Measurements from ENCODE around the gene CDKAL1.

Gene CDKAL1

GRCh38 chr6:20709451-20709850 is 175.2 kb downstream of the CDKAL1 start:
- DNase-seq (ENCODE audit: low spot score) (no peak), ATAC-seq (ENCODE audit: low read depth) (no peak)
- TF ChIP-seq CTCF (IDR thresholded peaks at IDR 0.05; ENCODE audit: poor library complexity, severe bottlenecking) = no peak
- Histone ChIP-seq H3K36me3 (ENCODE audit: low read depth) (no peaks in the 10 kb centered on the region), H3K9me3 (ENCODE audit: severe bottlenecking) (no peaks in the 10 kb centered on the region), H3K27ac (ENCODE audit: poor library complexity, severe bottlenecking) (no peak overlapping the region), H3K4me3 (ENCODE audit: severe bottlenecking) (no peak overlapping the region), H3K4me1 (ENCODE audit: insufficient read depth, poor library complexity, severe bottlenecking) (peaks cover 24% of the 10 kb centered on the region), H3K27me3 (ENCODE audit: insufficient read depth, poor library complexity, severe bottlenecking) (no peaks in the 10 kb centered on the region)

DNA sequence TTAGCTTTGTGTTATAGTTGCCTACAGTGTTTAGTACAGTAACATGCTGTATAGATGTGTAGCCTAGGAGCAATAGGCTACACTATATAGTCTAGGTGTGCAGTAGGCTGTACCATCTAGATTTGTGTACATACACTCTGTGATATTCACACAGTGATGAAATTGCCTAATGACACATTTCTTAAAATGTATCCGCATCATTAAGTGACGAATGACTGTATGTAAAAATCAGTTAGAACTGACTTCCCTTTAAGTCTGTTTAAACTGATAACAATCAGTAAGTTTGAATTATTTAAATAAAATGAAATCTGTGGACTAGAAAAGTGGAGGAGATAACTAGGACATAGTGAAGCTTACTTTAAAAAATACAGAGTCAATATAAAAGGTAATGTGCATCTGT is 176.1 kb downstream of the CDKAL1 start:
- H3K36me3 ChIP-seq (ENCODE audit: low read depth) = no peaks in the 10 kb centered on the region
- TF ChIP-seq CTCF (IDR thresholded peaks at IDR 0.05; ENCODE audit: poor library complexity, severe bottlenecking) = no peak
- no peaks in the 10 kb centered on the region for H3K9me3 ChIP-seq (ENCODE audit: severe bottlenecking)
- no peak overlapping the region for H3K27ac ChIP-seq (ENCODE audit: poor library complexity, severe bottlenecking)
- DNase-seq (ENCODE audit: low spot score) (no peak), ATAC-seq (ENCODE audit: low read depth) (no peak)
- no peak overlapping the region for H3K4me3 ChIP-seq (ENCODE audit: severe bottlenecking)
- no peaks in the 10 kb centered on the region for H3K27me3 ChIP-seq (ENCODE audit: insufficient read depth, poor library complexity, severe bottlenecking)
- peaks cover 24% of the 10 kb centered on the region for H3K4me1 ChIP-seq (ENCODE audit: insufficient read depth, poor library complexity, severe bottlenecking)

- TF ChIP-seq CTCF (IDR thresholded peaks at IDR 0.05; ENCODE audit: poor library complexity, severe bottlenecking) = no peak
- peaks cover 24% of the 10 kb centered on the region for H3K4me1 ChIP-seq (ENCODE audit: insufficient read depth, poor library complexity, severe bottlenecking)
- H3K27ac ChIP-seq (ENCODE audit: poor library complexity, severe bottlenecking) = peak overlapping the region; percentile 55
- no peaks in the 10 kb centered on the region for H3K9me3 ChIP-seq (ENCODE audit: severe bottlenecking)
- peak; percentile 58 for ATAC-seq (ENCODE audit: low read depth)
- H3K27me3 ChIP-seq (ENCODE audit: insufficient read depth, poor library complexity, severe bottlenecking) = no peaks in the 10 kb centered on the region
- no peaks in the 10 kb centered on the region for H3K36me3 ChIP-seq (ENCODE audit: low read depth)
- H3K4me3 ChIP-seq (ENCODE audit: severe bottlenecking) = no peak overlapping the region
- no peak for DNase-seq (ENCODE audit: low spot score)
Observed at GRCh38 chr6:20711518-20711917, 177.3 kb downstream of the CDKAL1 start.

DNA sequence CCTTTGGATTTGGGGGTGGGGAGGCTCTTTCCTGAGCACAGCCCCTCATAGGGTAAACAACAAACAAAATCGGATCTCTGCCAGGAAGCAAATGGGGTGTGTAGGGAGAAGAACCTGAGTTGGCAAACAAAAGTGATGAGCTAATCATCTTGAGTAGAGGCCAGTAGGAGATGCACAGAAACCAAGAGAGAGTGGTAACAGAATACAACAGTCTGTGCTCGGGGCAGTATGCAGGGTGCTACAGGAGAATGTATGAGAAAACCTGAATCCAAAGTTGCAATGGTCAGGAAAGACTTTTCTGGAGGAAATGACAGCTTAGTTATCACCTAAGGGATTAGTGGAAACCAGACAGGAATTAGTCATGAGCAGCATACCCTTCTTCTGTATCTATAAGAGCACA is 177.8 kb downstream of the CDKAL1 start:
- H3K4me1 ChIP-seq (ENCODE audit: insufficient read depth, poor library complexity, severe bottlenecking) = peaks cover 24% of the 10 kb centered on the region
- no peaks in the 10 kb centered on the region for H3K9me3 ChIP-seq (ENCODE audit: severe bottlenecking)
- no peak for TF ChIP-seq CTCF (IDR thresholded peaks at IDR 0.05; ENCODE audit: poor library complexity, severe bottlenecking)
- peak overlapping the region; percentile 55 for H3K27ac ChIP-seq (ENCODE audit: poor library complexity, severe bottlenecking)
- DNase-seq (ENCODE audit: low spot score) (no peak), ATAC-seq (ENCODE audit: low read depth) (peak; percentile 77)
- H3K27me3 ChIP-seq (ENCODE audit: insufficient read depth, poor library complexity, severe bottlenecking) = no peaks in the 10 kb centered on the region
- no peak overlapping the region for H3K4me3 ChIP-seq (ENCODE audit: severe bottlenecking)
- H3K36me3 ChIP-seq (ENCODE audit: low read depth) = no peaks in the 10 kb centered on the region

DNA sequence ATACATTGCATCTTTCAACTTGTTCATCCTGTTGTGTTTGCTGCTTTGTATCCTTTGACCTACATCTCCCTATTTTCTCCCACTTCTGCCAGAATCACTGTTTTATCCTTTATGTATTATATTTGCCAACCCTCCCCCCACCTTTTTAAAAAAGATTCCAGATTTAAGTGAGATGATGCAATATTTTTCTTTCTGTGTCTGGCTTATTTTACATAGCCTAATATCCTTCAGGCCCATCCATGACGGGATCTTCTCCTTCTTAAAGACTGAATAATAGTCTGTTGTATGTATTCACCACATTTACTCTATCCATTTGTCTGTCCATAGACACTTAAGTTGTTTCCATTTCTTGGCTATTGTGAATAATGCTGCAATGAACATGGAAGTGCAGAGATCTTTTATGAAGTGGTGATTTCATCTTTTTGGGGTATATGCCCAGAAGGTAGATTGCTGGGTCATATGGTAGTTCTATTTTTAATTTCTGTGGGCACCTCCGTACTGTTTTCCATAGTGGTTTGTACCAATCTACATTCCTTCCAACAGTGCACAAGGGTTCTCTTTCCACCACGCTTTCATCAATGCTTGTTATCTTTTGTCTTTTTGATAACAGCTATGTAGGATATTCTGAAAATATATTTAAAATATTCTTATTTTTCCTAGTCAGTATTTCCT is 181.0 kb downstream of the CDKAL1 start:
- Histone ChIP-seq H3K9me3 (ENCODE audit: severe bottlenecking) (no peaks in the 10 kb centered on the region), H3K36me3 (ENCODE audit: low read depth) (no peaks in the 10 kb centered on the region), H3K27me3 (ENCODE audit: insufficient read depth, poor library complexity, severe bottlenecking) (no peaks in the 10 kb centered on the region), H3K27ac (ENCODE audit: poor library complexity, severe bottlenecking) (no peak overlapping the region), H3K4me3 (ENCODE audit: severe bottlenecking) (no peak overlapping the region), H3K4me1 (ENCODE audit: insufficient read depth, poor library complexity, severe bottlenecking) (peaks cover 19% of the 10 kb centered on the region)
- ATAC-seq (ENCODE audit: low read depth) (no peak), DNase-seq (ENCODE audit: low spot score) (no peak)
- TF ChIP-seq CTCF (IDR thresholded peaks at IDR 0.05; ENCODE audit: poor library complexity, severe bottlenecking) = no peak
